ENCODE measurements around the gene C4orf36. TPM values are rescaled to one million over a fixed set of nuclear protein-coding genes. Genes with fewer than 3 reads are reported as not detected.
A peak's percentile ranks its signal among the peaks of the same experiment; 100 is the strongest.

The C4orf36 gene
- total RNA-seq, 2 donors from 2014 or later: not detected

GRCh38 chr4:86935853-86936733 lies 43.9 kb upstream of the C4orf36 start:
- no peaks in the 10 kb centered on the region for H3K9me3 ChIP-seq
- no peaks in the 10 kb centered on the region for H3K27me3 ChIP-seq (replicated peaks; ENCODE audit: insufficient read depth)
- H3K4me1 ChIP-seq (ENCODE audit: control insufficient read depth in 1 of 2, low read depth in 2 of 2): peaks cover 27 to 54% of the 10 kb centered on the region in 2 donors
- DNase-seq (ENCODE audit: low spot score): no peak
- peaks cover 5% of the 10 kb centered on the region for H3K36me3 ChIP-seq
- peak overlapping the region; percentile 92 for H3K4me3 ChIP-seq
- ATAC-seq (ENCODE audit: insufficient number of reproducible peaks, low FRiP score, low read depth): peak; percentile 25
- peak overlapping the region; percentile 95 for H3K27ac ChIP-seq
- TF ChIP-seq CTCF (IDR thresholded peaks at IDR 0.05): no peak

- Histone ChIP-seq H3K4me3 (peak overlapping the region; percentile 92), H3K4me1 (ENCODE audit: control insufficient read depth in 1 of 2, low read depth in 2 of 2) (peaks cover 24 to 51% of the 10 kb centered on the region in 2 donors), H3K27me3 (replicated peaks; ENCODE audit: insufficient read depth) (no peaks in the 10 kb centered on the region), H3K27ac (peak overlapping the region; percentile 95), H3K9me3 (no peaks in the 10 kb centered on the region), H3K36me3 (peaks cover 5% of the 10 kb centered on the region)
- TF ChIP-seq CTCF (IDR thresholded peaks at IDR 0.05): no peak
- DNase-seq (ENCODE audit: low spot score): no peak
- ATAC-seq (ENCODE audit: insufficient number of reproducible peaks, low FRiP score, low read depth): no peak
Observed at GRCh38 chr4:86935566-86935852, 43.3 kb upstream of the C4orf36 start.

- Histone ChIP-seq H3K27me3 (replicated peaks; ENCODE audit: insufficient read depth) (no peaks in the 10 kb centered on the region), H3K27ac (peak within 1 kb of the TSS; percentile 95), H3K36me3 (peaks cover 5% of the 10 kb centered on the region), H3K4me3 (peak within 1 kb of the TSS; percentile 92), H3K4me1 (ENCODE audit: control insufficient read depth in 1 of 2, low read depth in 2 of 2) (peaks cover 20 to 45% of the 10 kb centered on the region in 2 donors), H3K9me3 (no peaks in the 10 kb centered on the region)
- peak; percentile 38 for TF ChIP-seq CTCF (IDR thresholded peaks at IDR 0.05)
- ATAC-seq (ENCODE audit: insufficient number of reproducible peaks, low FRiP score, low read depth): peak; percentile 86
- DNase-seq (ENCODE audit: low spot score): peak; percentile 76
Observed at GRCh38 chr4:86934771-86935565, 42.7 kb upstream of the C4orf36 start, which contains the start of gene AFF1. Gene AFF1, plus strand, starts transcription at chr4:86935011. Its CDS starts 13,523 bp downstream, at chr4:86948534.

- Histone ChIP-seq H3K4me1 (ENCODE audit: control insufficient read depth in 1 of 2, low read depth in 2 of 2) (peaks cover 13 to 38% of the 10 kb centered on the region in 2 donors), H3K27ac (peak overlapping the region; percentile 88 to 95), H3K36me3 (peaks cover 5% of the 10 kb centered on the region), H3K9me3 (no peaks in the 10 kb centered on the region), H3K27me3 (replicated peaks; ENCODE audit: insufficient read depth) (no peaks in the 10 kb centered on the region), H3K4me3 (peak overlapping the region; percentile 92)
- DNase-seq (ENCODE audit: low spot score) (no peak), ATAC-seq (ENCODE audit: insufficient number of reproducible peaks, low FRiP score, low read depth) (peak; percentile 2)
- no peak for TF ChIP-seq CTCF (IDR thresholded peaks at IDR 0.05)
Observed at GRCh38 chr4:86934147-86934770, 42.0 kb upstream of the C4orf36 start.
